ENCODE measurements around the gene DDI1.
"Not testable (repeated sequence)": the region's sequence is repeated elsewhere in the genome, so short reads cannot be mapped to it uniquely, and the experiment has no call there.

Gene DDI1

DNA sequence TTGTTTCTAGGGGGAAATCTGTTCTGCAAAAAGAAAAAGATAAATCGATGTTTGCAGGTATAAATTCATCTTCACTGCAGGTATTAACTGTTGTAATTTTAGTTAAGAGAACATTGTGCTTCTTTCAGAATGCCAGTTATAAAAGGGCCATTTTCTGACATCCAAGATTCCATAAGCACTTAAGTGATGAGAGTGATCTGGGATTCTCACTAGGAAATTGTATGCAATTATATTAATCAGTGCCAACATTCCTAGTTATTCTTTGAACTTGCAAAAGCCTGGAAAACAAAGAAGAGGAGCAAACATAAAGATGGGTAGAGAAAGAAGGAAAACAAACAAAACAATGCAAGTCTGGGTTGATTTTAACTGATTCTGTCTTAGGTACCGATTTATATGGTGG, 5.4 kb downstream of the DDI1 start:
- no peak for DNase-seq (ENCODE audit: low spot score)

DNA sequence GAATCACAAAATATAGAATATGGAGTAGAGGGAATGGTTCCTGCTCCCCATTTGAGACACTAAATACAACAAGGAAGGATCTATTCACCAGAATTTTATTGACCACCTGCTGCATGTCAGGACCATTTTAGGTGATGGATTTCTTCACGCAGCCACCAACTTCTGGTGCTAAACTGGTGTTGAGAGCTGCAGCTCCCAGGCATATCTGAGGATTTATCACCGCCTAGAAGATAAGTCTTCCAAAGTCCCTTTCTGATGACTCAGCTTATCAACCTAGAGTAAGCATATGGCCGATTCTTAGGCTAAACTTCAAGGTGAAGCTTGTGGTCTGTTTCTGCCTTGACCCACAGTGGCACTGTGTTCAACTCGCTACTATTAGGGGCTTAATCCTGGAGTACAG, 6.7 kb downstream of the DDI1 start:
- DNase-seq (ENCODE audit: low spot score): no peak

DNA sequence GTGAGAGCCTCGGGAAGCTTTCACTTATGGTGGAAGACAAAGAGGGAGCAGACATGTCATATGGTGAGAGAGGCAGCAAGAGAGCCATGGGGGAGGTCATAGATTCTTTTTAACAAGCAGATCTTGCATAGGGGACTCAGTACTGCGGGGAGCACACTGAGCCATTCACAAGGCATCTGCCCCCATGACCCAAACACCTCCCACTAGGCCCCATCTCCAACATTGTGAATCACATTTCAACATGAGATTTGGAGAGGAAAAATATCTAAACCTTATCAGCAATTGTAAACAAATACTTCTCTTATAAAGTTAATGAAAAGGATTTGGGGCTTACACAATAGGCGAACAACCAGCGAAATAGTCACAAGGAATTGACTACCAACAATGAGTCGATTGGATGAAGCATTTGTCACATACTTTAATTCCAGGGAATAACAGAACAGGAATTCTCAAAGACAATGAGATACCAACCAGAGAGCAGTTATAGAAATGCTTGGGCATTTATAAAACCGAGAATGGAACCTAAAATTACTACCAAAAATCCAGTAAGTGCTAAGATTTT, 7.3 kb downstream of the DDI1 start:
- no peak for DNase-seq (ENCODE audit: low spot score)

DNA sequence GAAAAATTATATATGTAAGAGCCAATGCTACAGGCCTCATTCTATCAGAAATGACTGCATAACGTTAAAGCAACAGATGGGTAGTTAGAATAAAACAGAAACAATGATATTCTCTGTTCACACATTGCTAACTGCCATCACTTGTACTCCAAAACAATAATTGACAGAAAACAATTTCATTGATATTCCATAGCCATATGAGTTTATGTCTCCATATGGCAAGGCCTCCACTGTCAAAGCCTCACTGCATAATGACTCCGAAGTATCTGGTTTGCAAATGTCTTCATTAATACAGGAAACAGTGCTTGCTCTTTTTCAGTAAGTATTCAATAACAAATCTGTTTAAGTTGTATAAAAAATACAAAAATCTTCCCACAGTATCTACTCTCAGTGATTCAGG, 9.9 kb downstream of the DDI1 start:
- DNase-seq (ENCODE audit: low spot score): no peak

DNA sequence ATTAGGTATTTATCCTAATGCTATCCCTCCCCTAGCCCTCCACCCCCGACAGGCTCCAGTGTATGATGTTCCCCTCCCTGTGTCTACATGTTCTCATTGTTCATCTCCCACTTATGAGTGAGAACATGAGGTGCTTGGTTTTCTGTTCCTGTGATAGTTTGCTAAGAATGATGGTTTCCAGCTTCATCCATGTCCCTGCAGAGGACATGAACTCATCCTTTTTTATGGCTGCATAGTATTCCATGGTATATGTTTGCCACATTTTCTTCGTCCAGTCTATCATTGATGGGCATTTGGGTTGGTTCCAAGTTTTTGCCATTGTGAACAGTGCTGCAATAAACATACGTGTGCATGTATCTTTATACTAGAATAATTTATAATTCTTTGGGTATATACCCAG, 10.4 kb downstream of the DDI1 start:
- not testable (repeated sequence) for DNase-seq (ENCODE audit: low spot score)

DNA sequence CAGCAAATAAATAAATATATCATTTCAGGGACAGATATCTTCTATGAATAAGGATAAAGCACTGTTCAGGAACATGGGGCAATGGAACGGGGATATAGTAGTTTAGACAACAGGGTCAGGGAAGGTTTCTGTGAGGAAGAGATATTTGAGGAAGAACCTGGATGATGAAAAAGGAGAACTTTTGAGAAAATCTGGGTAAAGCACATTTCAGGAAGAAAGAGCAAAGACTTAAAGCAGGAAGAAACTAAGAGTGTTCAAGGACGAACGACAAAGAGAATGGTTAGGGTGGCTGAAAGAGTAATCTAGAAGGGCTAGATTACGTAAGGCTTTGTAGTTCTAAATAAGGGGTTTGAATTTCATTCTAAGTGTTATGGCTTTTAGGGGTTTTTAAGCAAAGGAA, 12.7 kb downstream of the DDI1 start:
- no peak for DNase-seq (ENCODE audit: low spot score)

DNA sequence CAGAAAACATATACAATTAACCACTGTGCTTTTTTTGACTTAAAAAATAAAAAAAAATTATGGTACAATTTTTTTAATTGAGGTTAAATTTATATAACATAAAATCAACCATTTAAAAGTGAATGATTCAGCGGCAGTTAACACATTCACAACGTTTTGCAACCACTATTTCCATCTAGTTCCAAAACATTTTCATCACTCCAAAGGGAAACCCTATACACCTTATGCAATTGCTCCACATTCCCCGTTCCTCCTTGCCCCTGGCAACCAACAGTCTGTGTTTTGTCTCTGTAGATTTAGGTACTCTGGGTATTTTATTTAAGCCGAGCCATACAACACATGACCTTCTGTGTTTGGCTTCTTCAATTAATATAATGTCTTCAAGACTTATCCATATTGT, 15.3 kb downstream of the DDI1 start:
- DNase-seq (ENCODE audit: low spot score): no peak

DNA sequence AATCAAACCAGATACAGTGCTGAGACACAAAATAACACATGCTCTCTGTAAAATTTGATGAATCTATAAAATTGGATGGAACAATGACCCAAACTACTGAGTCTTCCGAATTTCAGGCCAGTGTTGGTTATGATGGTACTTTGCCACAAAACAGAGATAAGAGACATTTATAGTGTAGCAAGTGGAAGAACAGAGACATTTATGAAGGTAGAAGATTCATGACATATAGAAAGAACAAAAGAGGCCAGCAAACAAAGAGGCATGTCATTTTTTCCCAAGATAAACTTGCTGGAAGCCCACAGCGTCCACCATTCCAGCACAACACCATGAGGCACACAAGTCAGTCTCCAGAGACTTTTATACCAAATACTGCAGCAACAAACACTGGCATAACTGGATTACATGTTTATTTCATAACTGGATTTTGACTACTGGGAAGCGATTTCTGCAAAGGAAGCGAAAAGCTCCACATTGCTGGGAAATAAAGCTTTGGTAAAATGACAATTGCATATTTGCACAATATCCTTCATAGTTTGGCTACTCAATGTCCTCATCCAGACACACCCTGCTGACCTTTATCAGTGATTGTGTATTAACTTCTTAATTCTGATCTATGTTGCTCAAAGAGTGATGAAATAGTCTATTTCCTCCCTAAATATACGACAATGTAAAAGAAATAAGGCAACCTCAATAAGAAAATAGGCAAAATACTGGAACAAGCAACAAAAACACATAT, 17.5 kb downstream of the DDI1 start:
- DNase-seq (ENCODE audit: low spot score): no peak

DNA sequence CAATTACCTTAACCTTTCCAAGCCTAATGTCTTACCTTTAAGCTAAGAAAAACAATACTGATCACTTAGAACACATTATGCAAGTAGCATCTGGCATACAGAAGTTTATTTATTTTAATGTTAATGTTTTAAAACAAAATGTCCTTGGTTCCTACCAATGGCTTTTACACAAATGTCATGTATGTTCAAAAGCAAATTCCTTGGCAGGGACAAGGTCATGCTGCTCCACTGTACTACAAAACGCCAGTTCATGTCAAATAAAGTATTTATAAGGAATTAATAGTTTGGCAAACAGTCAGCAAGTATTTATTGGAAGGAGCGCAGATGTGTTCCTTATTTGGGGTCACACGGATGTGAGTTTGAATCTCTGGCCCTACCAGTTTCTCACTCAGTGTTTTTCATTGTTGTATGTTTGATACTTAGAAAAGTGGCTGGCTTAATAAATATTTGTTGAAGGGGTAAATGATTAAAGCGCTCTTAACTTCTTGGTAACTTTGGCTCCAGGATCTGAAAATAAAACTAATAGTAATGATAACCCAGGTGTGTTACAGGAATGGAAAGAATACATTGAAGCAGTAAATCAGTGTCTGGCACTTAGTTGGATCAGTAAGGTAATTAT, 18.6 kb downstream of the DDI1 start:
- DNase-seq (ENCODE audit: low spot score): no peak

DNA sequence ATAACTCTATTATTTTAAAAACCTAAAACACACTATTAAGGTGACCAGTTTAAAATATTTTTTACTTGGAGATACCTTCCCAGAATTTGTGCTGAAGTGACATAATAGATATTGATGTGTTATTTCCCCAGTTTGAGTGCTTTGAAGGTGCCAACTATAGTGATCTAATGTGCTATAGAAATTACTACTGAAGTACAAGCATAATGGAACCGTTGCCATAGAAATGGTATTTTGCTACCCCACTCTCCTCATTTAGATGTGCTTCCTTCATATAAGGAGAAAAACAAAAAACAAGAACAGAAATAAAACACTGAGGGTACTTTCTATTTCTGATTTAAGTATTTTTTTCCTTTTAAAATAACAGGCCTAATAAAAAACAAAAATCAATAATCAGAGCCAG, 19.2 kb downstream of the DDI1 start:
- no peak for DNase-seq (ENCODE audit: low spot score)

DNA sequence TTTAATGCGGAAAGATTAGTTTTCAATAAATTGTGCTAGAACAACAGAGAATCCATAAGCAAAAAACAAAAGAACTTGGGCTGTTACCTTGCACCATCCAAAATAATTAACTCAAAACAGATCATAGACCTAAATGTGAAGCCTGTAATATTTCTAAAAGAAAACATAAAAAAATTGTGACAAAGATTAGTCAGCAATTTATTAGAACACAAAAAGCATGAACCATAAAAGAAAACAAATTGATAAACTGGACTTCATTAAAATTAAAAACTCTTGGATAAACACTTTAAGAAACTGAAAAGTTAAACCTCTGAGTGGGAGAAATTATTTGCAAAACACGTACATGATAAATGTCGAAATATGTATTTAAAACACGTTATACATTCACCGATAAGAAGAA, 21.5 kb downstream of the DDI1 start:
- DNase-seq (ENCODE audit: low spot score): no peak

DNA sequence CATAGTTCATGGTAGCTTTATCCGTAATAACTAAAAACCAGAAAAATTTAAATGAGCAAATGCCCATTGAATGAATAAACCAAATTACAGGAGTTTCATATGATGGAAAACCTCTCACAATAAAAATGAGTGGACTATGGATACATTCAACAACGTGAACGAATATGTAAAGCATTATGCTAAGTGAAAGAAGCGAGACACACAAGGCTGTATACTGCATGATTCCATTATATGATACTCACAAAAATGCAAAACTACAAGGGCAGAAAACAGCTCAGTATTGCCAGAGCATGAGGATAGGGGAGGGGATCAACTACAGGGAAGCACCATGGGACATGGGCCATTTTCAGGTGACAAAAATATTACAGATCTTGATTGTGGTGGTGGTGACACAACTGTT, 22.2 kb downstream of the DDI1 start:
- no peak for DNase-seq (ENCODE audit: low spot score)

DNA sequence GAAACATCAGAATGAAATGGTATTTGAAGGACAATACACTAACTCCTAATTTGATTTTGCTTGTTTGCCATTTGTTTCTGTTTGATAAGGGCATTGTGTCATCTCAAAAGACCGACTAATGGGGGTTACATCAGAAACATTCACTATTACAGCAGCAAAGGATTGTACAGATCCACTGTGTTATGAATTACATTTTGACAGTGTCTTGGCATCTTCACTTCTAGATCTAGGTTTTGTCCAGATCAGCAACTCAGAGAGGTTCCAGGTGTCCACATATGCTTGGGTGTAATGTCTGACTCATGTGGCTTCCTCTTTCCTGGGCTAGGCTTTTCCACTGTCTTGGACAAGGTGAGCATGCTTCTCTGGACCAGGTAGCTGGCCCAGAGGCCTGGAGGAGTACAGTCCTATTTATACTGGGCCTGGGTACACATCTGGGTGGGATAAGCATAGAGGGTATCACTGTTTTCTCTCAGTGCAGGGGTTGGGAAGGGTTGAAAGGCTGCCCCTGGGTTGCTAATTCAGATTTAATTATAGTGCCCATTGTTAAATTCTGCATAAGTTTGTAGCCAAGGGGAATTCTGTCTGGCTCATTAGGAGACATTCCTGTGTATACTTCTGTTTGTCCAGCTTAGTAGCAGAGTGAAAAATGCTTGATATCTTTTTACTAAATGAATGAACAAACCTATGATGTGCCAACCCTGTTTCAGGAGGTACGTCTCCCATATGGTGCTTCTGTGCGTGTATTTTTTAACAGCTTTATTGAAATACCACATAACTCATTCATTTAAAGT, 23.8 kb downstream of the DDI1 start:
- no peak for DNase-seq (ENCODE audit: low spot score)

DNA sequence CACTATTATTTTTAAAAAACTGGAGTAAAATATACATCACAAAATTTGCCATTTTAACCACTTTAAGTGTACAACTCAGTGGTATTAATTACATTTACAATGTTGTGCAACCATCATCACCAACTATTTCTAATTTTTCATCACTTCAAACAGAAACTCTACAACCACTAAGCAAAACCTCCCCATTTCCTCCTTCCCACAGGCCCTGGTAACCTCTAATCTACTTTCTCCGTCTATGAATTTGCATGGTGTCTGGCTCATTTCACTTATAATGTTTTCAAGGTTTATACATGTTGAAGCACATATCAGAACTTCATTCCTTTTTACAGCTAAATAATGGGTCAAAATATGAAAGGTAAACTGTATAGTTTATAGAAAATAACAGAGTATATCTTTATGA, 24.4 kb downstream of the DDI1 start:
- DNase-seq (ENCODE audit: low spot score): no peak

DNA sequence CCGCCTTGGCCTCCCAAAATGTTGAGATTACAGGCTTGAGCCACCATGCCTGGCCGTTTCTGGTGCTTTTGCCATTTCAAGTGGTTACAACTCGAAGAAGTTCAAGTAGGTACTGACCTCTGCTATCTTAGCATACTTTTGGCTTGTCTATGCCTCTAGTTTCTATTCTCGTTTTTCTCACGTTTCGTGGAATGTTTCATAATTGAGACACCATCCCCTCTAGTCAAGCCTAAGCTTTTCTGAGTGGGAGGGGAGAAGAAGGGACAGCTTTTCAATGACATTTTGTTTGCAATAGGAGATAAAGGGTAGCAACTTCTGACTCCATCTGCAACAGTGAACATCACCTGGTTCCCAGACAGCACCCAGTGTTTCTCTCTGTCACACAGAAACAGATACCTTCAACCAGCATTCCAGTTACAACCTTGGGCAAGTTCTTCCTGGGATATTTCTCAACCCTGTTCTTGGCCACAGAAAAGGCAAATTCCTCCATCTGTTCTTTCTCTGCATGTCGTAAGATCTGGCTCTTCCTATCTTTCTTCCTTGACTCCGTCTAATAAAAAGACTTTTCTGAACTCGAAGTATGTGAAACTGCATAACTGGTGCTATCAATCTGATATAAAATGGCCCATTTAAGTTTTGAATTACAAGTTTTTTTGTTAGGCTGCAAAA, 25.5 kb downstream of the DDI1 start:
- DNase-seq (ENCODE audit: low spot score): no peak

DNA sequence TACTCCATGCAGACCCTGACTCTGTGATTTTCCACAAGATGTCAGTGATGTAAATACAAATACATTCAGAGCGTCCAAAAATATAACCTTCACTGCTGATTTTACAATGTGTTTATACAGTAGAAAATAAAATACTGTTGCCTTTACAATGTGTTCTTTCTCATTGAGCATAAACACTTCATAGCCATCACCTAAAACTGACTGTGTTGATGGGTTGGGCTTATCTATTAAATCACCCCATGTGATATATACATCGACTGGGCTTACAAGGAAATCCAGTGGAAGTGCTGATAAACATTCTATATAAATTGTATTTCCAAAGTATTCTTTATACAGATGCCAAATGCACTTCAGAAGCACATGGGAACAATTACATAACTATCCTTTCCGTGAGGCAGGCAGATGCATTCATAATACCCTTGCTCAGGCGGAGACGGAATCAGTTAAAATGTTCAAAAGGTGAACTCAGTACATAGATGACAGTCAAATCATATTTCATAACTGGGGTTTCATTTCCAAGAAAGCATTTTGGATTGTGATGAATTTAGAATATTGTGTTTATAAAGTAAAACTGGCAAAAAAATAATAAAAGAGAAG, 27.7 kb downstream of the DDI1 start:
- DNase-seq (ENCODE audit: low spot score): no peak

DNA sequence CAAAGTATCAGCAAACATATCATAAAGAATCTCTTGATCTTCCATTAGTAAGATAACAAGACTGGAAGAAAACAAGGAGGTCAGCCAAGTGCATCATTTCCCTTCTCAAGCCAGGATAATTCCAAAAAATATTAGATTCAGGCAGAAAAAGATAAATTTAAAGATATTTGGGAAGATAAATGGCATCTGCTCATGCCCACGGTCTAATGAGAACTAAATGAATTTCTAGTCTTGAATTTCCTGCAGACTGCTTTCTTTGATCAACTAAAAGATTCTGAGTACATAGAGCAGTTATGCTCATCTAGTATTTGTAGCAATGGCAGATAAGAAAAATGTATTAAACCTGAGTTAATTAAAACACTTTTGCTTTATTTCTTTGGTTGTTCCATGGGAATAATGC, 31.1 kb downstream of the DDI1 start:
- no peak for DNase-seq (ENCODE audit: low spot score)

DNA sequence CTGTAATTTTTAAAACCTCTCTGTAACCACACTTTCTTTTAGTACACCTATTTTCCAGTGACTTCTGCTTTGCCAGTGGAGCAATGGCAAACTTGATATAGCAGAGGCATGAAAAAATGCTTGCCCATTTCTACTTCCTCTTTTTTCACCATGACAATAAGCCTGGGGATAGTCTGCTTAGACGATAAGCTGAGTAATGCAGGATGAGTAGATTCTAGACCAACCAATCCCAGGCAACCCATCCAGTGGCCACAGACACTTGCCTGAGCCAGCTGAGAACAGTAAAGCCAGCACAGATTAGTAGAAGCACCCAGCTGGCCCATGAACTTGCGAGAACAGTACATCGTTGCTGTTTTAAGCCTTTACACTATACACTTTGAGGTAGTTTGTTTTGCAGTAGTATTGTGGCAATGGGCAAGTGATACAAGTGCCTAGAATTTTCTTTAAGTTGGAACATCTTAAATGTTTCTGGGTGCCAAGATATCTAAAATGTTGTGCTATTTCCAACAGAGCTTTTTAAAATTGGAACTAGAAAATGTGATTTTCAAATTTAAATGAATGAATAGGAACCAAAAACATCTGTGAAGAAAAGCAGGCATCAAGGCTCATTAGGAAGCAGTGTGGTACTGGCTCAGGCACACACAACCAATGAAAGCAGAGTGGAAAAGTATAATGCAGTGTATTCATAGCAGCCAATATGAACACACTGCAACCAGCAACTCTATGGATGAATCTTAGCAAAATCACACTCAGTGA, 37.7 kb downstream of the DDI1 start:
- peak; percentile 7 for DNase-seq (ENCODE audit: low spot score)

DNA sequence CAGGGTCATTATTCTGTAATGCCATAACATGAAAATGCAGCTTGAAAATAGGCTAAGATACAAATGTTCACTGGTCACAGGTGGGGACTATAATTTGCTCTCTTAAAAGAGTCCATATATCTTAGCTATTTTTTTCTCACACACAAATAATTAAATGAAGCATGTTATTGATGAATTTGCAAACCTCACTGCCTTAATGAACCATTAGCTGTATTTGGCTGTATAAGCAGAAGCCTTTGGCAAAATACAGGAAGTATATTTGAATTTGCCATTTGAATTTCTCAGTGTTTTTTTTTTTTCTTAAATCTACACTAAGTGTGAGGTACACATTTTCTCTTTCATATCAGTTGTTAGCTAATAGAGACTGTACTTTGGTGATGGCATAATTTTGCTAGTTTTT, 38.7 kb downstream of the DDI1 start:
- DNase-seq (ENCODE audit: low spot score): no peak

DNA sequence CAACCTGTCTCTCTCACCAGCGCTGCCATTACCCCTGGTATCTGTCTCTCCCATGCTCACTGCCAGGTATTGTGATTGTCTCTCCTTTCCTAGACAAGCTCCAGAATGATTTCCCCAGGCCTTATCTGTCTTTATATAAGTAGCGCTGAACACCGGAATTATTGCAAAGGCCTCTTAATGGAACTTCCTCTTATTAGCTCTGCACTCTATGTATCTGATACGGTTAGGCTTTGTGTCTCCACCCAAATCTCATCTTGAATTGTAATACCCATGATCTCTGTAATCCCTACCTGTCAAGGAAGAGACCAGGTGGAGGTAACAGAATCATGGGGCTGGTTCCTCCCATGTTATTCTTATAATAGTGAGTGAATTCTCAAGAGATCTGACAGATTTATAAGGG, 39.3 kb downstream of the DDI1 start:
- no peak for DNase-seq (ENCODE audit: low spot score)

DNA sequence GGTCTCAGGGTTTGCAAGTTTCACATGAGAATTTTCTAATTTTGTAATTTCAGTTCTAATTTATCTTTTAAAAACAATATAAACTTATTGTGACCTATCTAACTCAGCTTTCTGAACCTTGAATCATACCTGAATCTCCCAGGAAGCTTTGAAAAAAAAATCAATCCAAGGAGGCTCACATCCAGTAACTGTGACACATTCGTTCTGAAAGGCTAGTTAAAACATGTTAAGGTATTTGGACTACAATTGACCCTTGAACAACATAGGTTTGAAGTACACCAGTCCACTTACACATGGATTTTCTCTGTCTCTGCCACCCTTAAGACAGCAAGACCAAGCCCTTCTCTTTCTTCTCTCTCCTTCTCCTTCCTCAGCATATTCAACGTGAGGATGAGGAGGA, 40.0 kb downstream of the DDI1 start:
- no peak for DNase-seq (ENCODE audit: low spot score)
